ENCODE measurements around the gene VSIG2.

VSIG2 gene

GRCh38 chr11:124738713-124739478, 13.2 kb downstream of the VSIG2 start:
- ChIA-PET POLR2A (ENCODE audit: low non-redundant PET) (no interaction called here), CTCF (interaction anchor here (0.6 to 1.1 kb wide), 3 partner anchors 24 to 258 kb away, joined by 4 read pairs; no protein-coding TSS in a partner anchor)
- no peak overlapping the region for H3K27ac ChIP-seq
- DNase-seq (ENCODE audit: low spot score), result no peak
- TF ChIP-seq CTCF (conservative IDR thresholded peaks at IDR 0.05; ENCODE audit: low read depth), result no peak

- no peak for TF ChIP-seq CTCF (conservative IDR thresholded peaks at IDR 0.05; ENCODE audit: low read depth)
- CTCF ChIA-PET, result interaction anchor here (1.1 kb wide), 1 partner anchor 25 kb away, joined by 4 read pairs; no protein-coding TSS in a partner anchor
- DNase-seq (ENCODE audit: low spot score), result no peak
- no peak overlapping the region for H3K27ac ChIP-seq
- POLR2A ChIA-PET (ENCODE audit: low non-redundant PET), result no interaction called here
Measured at GRCh38 chr11:124737638-124738305, 14.3 kb downstream of the VSIG2 start.

GRCh38 chr11:124736736-124737135, 15.3 kb downstream of the VSIG2 start:
- TF ChIP-seq CTCF (conservative IDR thresholded peaks at IDR 0.05; ENCODE audit: low read depth), result no peak
- ChIA-PET CTCF (interaction anchor here (0.5 to 0.6 kb wide), 2 partner anchors 68 to 130 kb away, joined by 3 read pairs; no protein-coding TSS in a partner anchor), POLR2A (ENCODE audit: low non-redundant PET) (no interaction called here)
- no peak for DNase-seq (ENCODE audit: low spot score)
- H3K27ac ChIP-seq, result no peak overlapping the region

GRCh38 chr11:124732230-124732629, 19.8 kb downstream of the VSIG2 start:
- TF ChIP-seq CTCF (conservative IDR thresholded peaks at IDR 0.05; ENCODE audit: low read depth), result no peak
- no peak overlapping the region for H3K27ac ChIP-seq
- CTCF ChIA-PET, result no interaction called here
- no peak for DNase-seq (ENCODE audit: low spot score)
- POLR2A ChIA-PET (ENCODE audit: low non-redundant PET), result no interaction called here

- no peak overlapping the region for H3K27ac ChIP-seq
- ChIA-PET POLR2A (ENCODE audit: low non-redundant PET) (no interaction called here), CTCF (no interaction called here)
- no peak for DNase-seq (ENCODE audit: low spot score)
- no peak for TF ChIP-seq CTCF (conservative IDR thresholded peaks at IDR 0.05; ENCODE audit: low read depth)
Measured at GRCh38 chr11:124729571-124729970, 22.5 kb downstream of the VSIG2 start.

GRCh38 chr11:124728134-124728533, 23.9 kb downstream of the VSIG2 start:
- DNase-seq (ENCODE audit: low spot score), result no peak
- H3K27ac ChIP-seq, result no peak overlapping the region
- ChIA-PET POLR2A (ENCODE audit: low non-redundant PET) (no interaction called here), CTCF (no interaction called here)
- no peak for TF ChIP-seq CTCF (conservative IDR thresholded peaks at IDR 0.05; ENCODE audit: low read depth)

Measured in RWPE1 (cell line).